A549 (cell line): Measurements from ENCODE around the gene FIBP. TPM values are rescaled to one million over a fixed set of nuclear protein-coding genes. Genes with fewer than 3 reads are reported as not detected.

ENCODE experiments used
- ATAC-seq, 2 experiments: fragments of 200-7000 bp in 1 of 2; fragments of >200 bp in 1 of 2; cut with Nextera tagmentation in 1 of 2; cut with Tn5 transposase in 1 of 2; 3 replicates each; pipeline versions ENCODE4 v1.8.0 to v1.9.1; 2018 to 2020; ENCODE audit warnings: mild to moderate bottlenecking in 1 of 2, moderate library complexity in 1 of 2
- CTCF ChIA-PET: fragments of 300-600 bp; sonication (Branson Sonifier 250); formaldehyde crosslinking; extraction: SDS; loops from one replicate; lab custom pipeline; 2021; ENCODE audit warnings: antibody characterized with exemption, inconsistent platforms; lab: Yijun Ruan, JAX
- POLR2A ChIA-PET: fragments of 350-600 bp; formaldehyde crosslinking; extraction: SDS; loops from one replicate; lab custom pipeline; 2021; ENCODE audit warnings: antibody characterized with exemption, inconsistent platforms; lab: Yijun Ruan, JAX
- DNase-seq, 2 experiments: peaks; one replicate each; pipeline versions ENCODE4 v3.0.0 to v3.0.0-alpha.2; 2011 to 2016; ENCODE audit warnings: low read depth in 1 of 2, low spot score in 1 of 2
- FAIRE-seq: peaks from 2 replicates; lab custom pipeline; 2011; peaks lifted over from hg19 to GRCh38; lab: Jason Lieb, UNC
- H3K27ac ChIP-seq, 2 experiments: fragments of >200 bp; sonication (Bioruptor Twin); formaldehyde crosslinking; 3 replicates each; pipeline ENCODE4 v1.5.1; 2016 to 2017
- H3K4me1 ChIP-seq: fragments of >200 bp; sonication (Bioruptor Twin); formaldehyde crosslinking; 3 replicates; pipeline ENCODE4 v1.6.1; 2016
- H3K4me2 ChIP-seq: fragments of >200 bp; sonication (Bioruptor Twin); formaldehyde crosslinking; 3 replicates; pipeline ENCODE4 v1.6.1; 2016
- H3K4me3 ChIP-seq: fragments of >200 bp; sonication (Bioruptor Twin); formaldehyde crosslinking; 3 replicates; pipeline ENCODE4 v1.5.1; 2016
- H3K9me3 ChIP-seq: fragments of >200 bp; sonication (Bioruptor Twin); formaldehyde crosslinking; 3 replicates; pipeline ENCODE4 v1.6.1; 2016
- ATOH8 ChIP-seq: fragments of 250-450 bp; sonication (Bioruptor Pico); IDR thresholded peaks from 2 replicates; pipeline ENCODE4 v1.5.0; 2020; ENCODE audit warnings: low read depth, mild to moderate bottlenecking, moderate library complexity
- BCL3 ChIP-seq: fragments of >200 bp; sonication (Bioruptor Twin); formaldehyde crosslinking; IDR thresholded peaks from 3 replicates; pipeline ENCODE4 v1.6.1; 2016
- CEBPB ChIP-seq, 2 experiments: fragments of >200 bp in 1 of 2; sonication (Bioruptor Twin) in 1 of 2; formaldehyde crosslinking in 1 of 2; IDR thresholded peaks; 2 replicates each; pipeline ENCODE4 v1.6.1; 2012 to 2016
- CHD4 ChIP-seq: fragments of 200-600 bp; sonication (generic); IDR thresholded peaks from 2 replicates; pipeline ENCODE4 v1.6.1; 2016; ENCODE audit warnings: antibody characterized with exemption, mild to moderate bottlenecking, borderline replicate concordance
- CTCF ChIP-seq: fragments of >200 bp; sonication (Bioruptor Twin); formaldehyde crosslinking; IDR thresholded peaks from 3 replicates; pipeline ENCODE4 v1.5.1; 2016
- E2F6 ChIP-seq: IDR thresholded peaks from 2 replicates; pipeline ENCODE4 v1.6.1; 2012; ENCODE audit warnings: low read depth, borderline replicate concordance
- EP300 ChIP-seq, 2 experiments: fragments of >200 bp; sonication (Bioruptor Twin); formaldehyde crosslinking; IDR thresholded peaks; 2 replicates in 1 of 2; 3 replicates in 1 of 2; pipeline ENCODE4 v1.6.1; 2016 to 2017
- ESRRA ChIP-seq: fragments of 150-350 bp; IDR thresholded peaks from 2 replicates; pipeline ENCODE4 v1.6.1; 2014; ENCODE audit warnings: mild to moderate bottlenecking, low read length, borderline replicate concordance
- FOSB ChIP-seq: fragments of 250-450 bp; sonication (Bioruptor Pico); IDR thresholded peaks from 2 replicates; pipeline ENCODE4 v1.5.0; 2020; ENCODE audit warnings: mild to moderate bottlenecking, moderate library complexity
- FOSL2 ChIP-seq, 2 experiments: fragments of 450-650 bp in 1 of 2; fragments of >200 bp in 1 of 2; sonication (Bioruptor Twin) in 1 of 2; formaldehyde crosslinking; IDR thresholded peaks; 2 replicates each; pipeline versions ENCODE4 v1.5.0 to v1.6.1; 2016 to 2020; ENCODE audit warnings: mild to moderate bottlenecking in 1 of 2, moderate library complexity in 1 of 2
- GATA3 ChIP-seq: IDR thresholded peaks from 2 replicates; pipeline ENCODE4 v1.6.1; 2012; ENCODE audit warnings: borderline replicate concordance
- HEYL ChIP-seq: fragments of 250-450 bp; sonication (Bioruptor Pico); IDR thresholded peaks from 2 replicates; pipeline ENCODE4 v1.8.0; 2021; ENCODE audit warnings: mild to moderate bottlenecking, moderate library complexity
- HOXA7 ChIP-seq: fragments of 250-450 bp; sonication (Bioruptor Pico); IDR thresholded peaks from 2 replicates; pipeline ENCODE4 v1.5.0; 2020; ENCODE audit warnings: mild to moderate bottlenecking, moderate library complexity
- HOXB13 ChIP-seq: fragments of 250-450 bp; sonication (Bioruptor Pico); IDR thresholded peaks from 2 replicates; pipeline ENCODE4 v1.5.0; 2020; ENCODE audit warnings: low read depth, mild to moderate bottlenecking, moderate library complexity
- HOXB5 ChIP-seq: fragments of 250-450 bp; sonication (Bioruptor Pico); IDR thresholded peaks from 2 replicates; pipeline ENCODE4 v1.5.0; 2020; ENCODE audit warnings: mild to moderate bottlenecking, moderate library complexity
- JUNB ChIP-seq: fragments of >200 bp; sonication (Bioruptor Twin); formaldehyde crosslinking; IDR thresholded peaks from 2 replicates; pipeline ENCODE4 v1.6.1; 2016
- MAFK ChIP-seq: fragments of 450-650 bp; IDR thresholded peaks from 2 replicates; pipeline ENCODE4 v1.6.1; 2014; ENCODE audit not compliant: partially characterized antibody
- MYC ChIP-seq: IDR thresholded peaks from 2 replicates; pipeline ENCODE4 v1.6.1; 2012; ENCODE audit warnings: mild to moderate bottlenecking, inconsistent platforms, low read length, improper control_type of control experiment, borderline replicate concordance
- NFE2L2 ChIP-seq: fragments of 150-350 bp; conservative IDR thresholded peaks from 2 replicates; pipeline ENCODE4 v1.6.1; 2014; ENCODE audit warnings: low read length
- NPAS2 ChIP-seq: fragments of 250-450 bp; sonication (Bioruptor Pico); IDR thresholded peaks from 2 replicates; pipeline ENCODE4 v1.8.0; 2022; ENCODE audit warnings: mild to moderate bottlenecking, moderate library complexity, borderline replicate concordance
- PBX3 ChIP-seq: IDR thresholded peaks from 2 replicates; pipeline ENCODE4 v1.6.1; 2012
- POLR2AphosphoS2 ChIP-seq: conservative IDR thresholded peaks from 2 replicates; pipeline ENCODE4 v1.6.1; 2012; ENCODE audit warnings: low read length, improper control_type of control experiment, inconsistent platforms
- RAD21 ChIP-seq, 2 experiments: fragments of >200 bp in 1 of 2; sonication (Bioruptor Twin) in 1 of 2; formaldehyde crosslinking in 1 of 2; IDR thresholded peaks in 1 of 2; conservative IDR thresholded peaks in 1 of 2; 2 replicates in 1 of 2; 3 replicates in 1 of 2; pipeline ENCODE4 v1.6.1; 2012 to 2018; ENCODE audit warnings: inconsistent platforms in 1 of 2
- RARB ChIP-seq: fragments of 250-450 bp; sonication (Bioruptor Pico); IDR thresholded peaks from 2 replicates; pipeline ENCODE4 v1.8.0; 2021; ENCODE audit warnings: mild to moderate bottlenecking, moderate library complexity
- RCOR1 ChIP-seq: fragments of 150-350 bp; IDR thresholded peaks from 2 replicates; pipeline ENCODE4 v1.6.1; 2014; ENCODE audit warnings: antibody characterized with exemption, low read length, low read depth
- REST ChIP-seq: fragments of 200-600 bp; sonication (generic); IDR thresholded peaks from 2 replicates; pipeline ENCODE4 v1.6.1; 2016; ENCODE audit warnings: antibody characterized with exemption, mild to moderate bottlenecking, moderate library complexity
- TP53 ChIP-seq: fragments of 250-450 bp; sonication (Bioruptor Pico); IDR thresholded peaks from 2 replicates; pipeline ENCODE4 v1.5.0; 2021; ENCODE audit warnings: mild to moderate bottlenecking, moderate library complexity
- USF2 ChIP-seq: fragments of 450-650 bp; IDR thresholded peaks from 2 replicates; pipeline ENCODE4 v1.6.1; 2014; ENCODE audit warnings: antibody characterized with exemption
- ZSCAN20 ChIP-seq: fragments of 250-450 bp; sonication (Bioruptor Pico); IDR thresholded peaks from 2 replicates; pipeline ENCODE4 v1.8.0; 2022; ENCODE audit warnings: mild to moderate bottlenecking, moderate library complexity
- WGBS: methylation state at CpG from one replicate; pipeline ENCODE4 v1.1.6; 2017; ENCODE audit errors: missing lambda C conversion rate; 5-methylcytosine and 5-hydroxymethylcytosine counted together
- polyA plus RNA-seq, 4 experiments: library from polyadenylated mRNA; depleted of rRNA in 3 of 4; stranded (reverse); fragments of >200 nt; fragmentation: RNase III in 1 of 4; extraction: RNeasy Plus Mini Kit Qiagen cat#74134 plus additional on column Dnase treatment in 1 of 4; gene quantifications; 2 replicates in 3 of 4; 3 replicates in 1 of 4; pipeline ENCODE4 v1.2.3, GENCODE V29; 2011 to 2017

Gene FIBP
- polyA plus RNA-seq, 2 of the 4 experiments (the other 2 are of a cell fraction) = 60.4 to 72.2 TPM

- Histone ChIP-seq H3K27ac (peak overlapping the region; percentile 93 to 100), H3K9me3 (no peaks in the 10 kb centered on the region), H3K4me2 (peak overlapping the region; percentile 98), H3K4me3 (peak overlapping the region; percentile 9; the same call in 1 of the 3 replicates), H3K4me1 (peaks cover 74% of the 10 kb centered on the region)
- under 1% methylated on average over 13 of the region's 13 CpGs for WGBS
- ATAC-seq (peak; percentile 71 to 80), FAIRE-seq (no peak), DNase-seq (peak; percentile 94 to 98)
- ChIA-PET POLR2A (interaction anchor here (0.9 to 1.9 kb wide), 6 partner anchors 15 to 58 kb away, joined by 3 to 43 read pairs (median 8); partner anchors contain the start of genes CCDC85B, FIBP, FOSL1 and MUS81), CTCF (interaction anchor here (1.7 to 31.6 kb wide), 3 partner anchors 9 to 73 kb away, joined by 4 to 618 read pairs (median 10); partner anchors contain the start of genes CCDC85B, FIBP and FOSL1)
- TF ChIP-seq FOSB (CRISPR knock-in tag) (peak; percentile 85), CHD4 (no peak), GATA3 (peak; percentile 90), HOXB5 (CRISPR knock-in tag) (peak; percentile 51; the same call in 1 of the 2 replicates), JUNB (peak; percentile 92), ATOH8 (CRISPR knock-in tag) (peak; percentile 78), CTCF (no peak), USF2 (no peak), MYC (peak; percentile 84), FOSL2 (IDR thresholded peaks at IDR 0.05) (peak; percentile 97), FOSL2 (CRISPR knock-in tag; IDR thresholded peaks at IDR 0.05) (peak; percentile 100), HEYL (no peak), NFE2L2 (peak; percentile 85), POLR2AphosphoS2 (no peak), MAFK (peak; percentile 96), ZSCAN20 (CRISPR knock-in tag) (no peak), RARB (peak; percentile 42; the same call in 1 of the 2 replicates), REST (no peak), EP300 (IDR thresholded peaks at IDR 0.05) (peak; percentile 47 to 86; a peak in 2 of 5 replicates), HOXB13 (CRISPR knock-in tag) (peak; percentile 75; the same call in 1 of the 2 replicates), CEBPB (IDR thresholded peaks at IDR 0.05) (peak in 1 of 2 experiments; percentile 51; a peak in 1 of 4 replicates), NPAS2 (CRISPR knock-in tag) (no peak), HOXA7 (CRISPR knock-in tag) (peak; percentile 70; the same call in 1 of the 2 replicates), TP53 (CRISPR knock-in tag) (peak; percentile 61), RAD21 (conservative IDR thresholded peaks at IDR 0.05 in 1 of 2, IDR thresholded peaks at IDR 0.05 in 1 of 2) (no peak; a peak in 1 of 5 replicates), E2F6 (peak; percentile 29; the same call in 1 of the 2 replicates), BCL3 (0 out of 3 replicates have a peak, but pooled peaks have one; percentile 62), PBX3 (peak; percentile 75), ESRRA (no peak), RCOR1 (no peak)
These were observed 27.6 kb upstream of the FIBP start for GRCh38 chr11:65915821-65916251.
